Measurements from ENCODE around the gene PPP1R7. TPM values are rescaled to one million over a fixed set of nuclear protein-coding genes. Genes with fewer than 3 reads are reported as not detected.

Gene PPP1R7
- total and polyA plus RNA-seq, 8 donors, result 61.6 to 80.0 (median 71.3) TPM

DNA sequence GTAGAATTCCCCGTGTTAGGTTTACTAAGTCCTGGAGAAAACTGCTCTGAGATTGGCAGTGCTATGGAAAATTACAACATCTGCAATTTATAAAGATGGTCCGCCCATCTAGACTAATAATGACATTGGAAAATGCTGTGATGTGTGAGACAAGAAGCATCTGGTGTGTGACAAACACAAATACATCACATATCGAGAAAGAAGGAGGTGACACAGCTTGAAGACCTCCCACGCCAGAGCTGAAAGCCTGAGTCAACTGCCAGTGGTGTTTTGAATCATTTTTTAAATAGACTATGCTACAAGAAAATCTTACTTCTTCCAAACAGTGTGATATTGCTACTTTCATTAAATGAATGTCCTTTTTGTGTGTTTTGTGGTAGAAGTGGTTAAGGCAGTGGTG is 29.6 kb downstream of the PPP1R7 start:
- peak in 2 of 4 donors; percentile 42 to 48 for DNase-seq
- no peaks in the 10 kb centered on the region for H3K9me3 ChIP-seq
- H3K4me1 ChIP-seq, result no peaks in the 10 kb centered on the region
- peak; percentile 61 for ATAC-seq
- TF ChIP-seq, protein P1, sequence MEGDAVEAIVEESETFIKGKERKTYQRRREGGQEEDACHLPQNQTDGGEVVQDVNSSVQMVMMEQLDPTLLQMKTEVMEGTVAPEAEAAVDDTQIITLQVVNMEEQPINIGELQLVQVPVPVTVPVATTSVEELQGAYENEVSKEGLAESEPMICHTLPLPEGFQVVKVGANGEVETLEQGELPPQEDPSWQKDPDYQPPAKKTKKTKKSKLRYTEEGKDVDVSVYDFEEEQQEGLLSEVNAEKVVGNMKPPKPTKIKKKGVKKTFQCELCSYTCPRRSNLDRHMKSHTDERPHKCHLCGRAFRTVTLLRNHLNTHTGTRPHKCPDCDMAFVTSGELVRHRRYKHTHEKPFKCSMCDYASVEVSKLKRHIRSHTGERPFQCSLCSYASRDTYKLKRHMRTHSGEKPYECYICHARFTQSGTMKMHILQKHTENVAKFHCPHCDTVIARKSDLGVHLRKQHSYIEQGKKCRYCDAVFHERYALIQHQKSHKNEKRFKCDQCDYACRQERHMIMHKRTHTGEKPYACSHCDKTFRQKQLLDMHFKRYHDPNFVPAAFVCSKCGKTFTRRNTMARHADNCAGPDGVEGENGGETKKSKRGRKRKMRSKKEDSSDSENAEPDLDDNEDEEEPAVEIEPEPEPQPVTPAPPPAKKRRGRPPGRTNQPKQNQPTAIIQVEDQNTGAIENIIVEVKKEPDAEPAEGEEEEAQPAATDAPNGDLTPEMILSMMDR (IDR thresholded peaks at IDR 0.05), result no peak
- no peaks in the 10 kb centered on the region for H3K27me3 ChIP-seq
- H3K36me3 ChIP-seq, result peaks cover 0 to 87% of the 10 kb centered on the region in 2 donors
- H3K27ac ChIP-seq, result no peak overlapping the region
- no peak overlapping the region for H3K4me3 ChIP-seq
- intact Hi-C loops (cut with DNase I), result no loop called here

DNA sequence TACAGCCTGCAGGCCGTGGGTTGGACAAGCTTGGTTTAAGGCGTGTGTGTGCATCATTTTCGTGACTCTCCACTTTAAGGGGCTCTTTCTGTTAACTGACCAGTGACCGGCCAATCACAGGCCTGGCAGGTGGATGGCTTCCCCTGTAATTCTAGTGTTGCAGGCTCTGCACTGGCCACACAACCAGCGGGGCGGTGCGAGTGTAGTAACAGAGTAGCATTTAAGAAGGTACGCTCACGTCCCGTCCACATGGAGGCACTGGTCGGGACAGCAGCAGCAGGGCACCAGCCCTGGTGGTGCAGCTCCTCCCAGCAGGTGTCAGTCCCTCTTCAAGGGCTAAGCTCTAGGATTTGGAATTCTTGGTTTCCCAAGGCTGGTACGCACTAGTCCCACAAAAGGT is 30.2 kb downstream of the PPP1R7 start:
- no peak for ATAC-seq
- Histone ChIP-seq H3K4me1 (no peaks in the 10 kb centered on the region), H3K27ac (no peak overlapping the region), H3K27me3 (no peaks in the 10 kb centered on the region), H3K36me3 (peaks cover 0 to 81% of the 10 kb centered on the region in 2 donors), H3K4me3 (no peak overlapping the region), H3K9me3 (no peaks in the 10 kb centered on the region)
- no peak for DNase-seq
- intact Hi-C loops (cut with DNase I), result no loop called here
- TF ChIP-seq, protein P1 (IDR thresholded peaks at IDR 0.05), result no peak

DNA sequence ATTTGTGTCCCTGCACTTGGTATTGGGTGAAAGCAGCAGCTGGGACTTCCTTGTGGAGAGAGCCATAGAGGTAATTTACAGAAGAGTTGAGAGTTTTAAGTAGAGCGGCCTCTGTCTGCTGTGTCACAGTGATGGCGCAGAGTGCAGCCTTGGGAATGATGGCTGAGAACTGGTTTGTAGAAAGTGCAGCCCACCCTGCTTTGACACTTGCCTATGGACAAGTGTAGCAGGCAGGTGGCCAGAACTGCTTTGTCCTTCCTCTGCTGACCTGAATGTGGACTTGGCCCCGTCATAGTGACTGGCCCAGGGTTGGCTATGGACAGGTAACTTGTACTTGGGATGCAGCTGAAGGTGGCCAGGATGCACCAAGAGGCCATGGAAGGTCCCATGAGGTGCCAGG is 31.9 kb downstream of the PPP1R7 start:
- TF ChIP-seq, protein P1 (IDR thresholded peaks at IDR 0.05), result no peak
- peak in 1 of 4 donors; percentile 24 for DNase-seq
- Histone ChIP-seq H3K27ac (no peak overlapping the region), H3K27me3 (no peaks in the 10 kb centered on the region), H3K36me3 (peaks cover 0 to 65% of the 10 kb centered on the region in 2 donors), H3K9me3 (no peaks in the 10 kb centered on the region), H3K4me1 (no peaks in the 10 kb centered on the region), H3K4me3 (no peak overlapping the region)
- intact Hi-C loops (cut with DNase I), result no loop called here
- ATAC-seq, result no peak

DNA sequence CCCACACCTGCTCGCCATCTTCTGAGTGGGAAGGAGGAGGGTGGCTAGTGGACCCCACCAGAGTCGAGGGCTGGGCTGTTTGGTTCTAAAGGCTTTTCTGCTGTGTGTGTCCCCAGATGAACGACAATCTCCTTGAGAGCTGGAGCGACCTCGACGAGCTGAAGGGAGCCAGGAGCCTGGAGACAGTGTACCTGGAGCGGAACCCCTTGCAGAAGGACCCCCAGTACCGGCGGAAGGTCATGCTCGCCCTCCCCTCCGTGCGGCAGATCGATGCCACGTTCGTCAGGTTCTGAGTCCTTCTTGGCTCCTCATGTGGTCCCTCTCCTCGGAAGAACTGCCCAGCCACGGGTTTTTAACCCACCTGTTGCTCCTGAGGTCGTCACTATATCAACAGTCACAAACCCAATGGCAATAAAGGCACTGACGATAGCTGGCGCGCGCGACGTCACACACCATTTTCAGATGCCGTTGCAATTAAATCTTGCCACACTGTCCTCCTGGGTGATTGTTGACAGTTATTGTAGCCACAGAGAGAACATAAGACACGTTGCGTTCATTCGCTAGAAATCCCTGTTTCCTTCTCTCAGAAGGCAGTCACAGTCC is 32.4 kb downstream of the PPP1R7 start:
- Histone ChIP-seq H3K4me3 (no peak overlapping the region), H3K27me3 (no peaks in the 10 kb centered on the region), H3K4me1 (no peaks in the 10 kb centered on the region), H3K27ac (no peak overlapping the region), H3K9me3 (no peaks in the 10 kb centered on the region), H3K36me3 (peaks cover 0 to 60% of the 10 kb centered on the region in 2 donors)
- peak in 1 of 4 donors; percentile 53 for DNase-seq
- TF ChIP-seq, protein P1 (IDR thresholded peaks at IDR 0.05), result no peak
- intact Hi-C loops (cut with DNase I), result no loop called here
- ATAC-seq, result no peak

DNA sequence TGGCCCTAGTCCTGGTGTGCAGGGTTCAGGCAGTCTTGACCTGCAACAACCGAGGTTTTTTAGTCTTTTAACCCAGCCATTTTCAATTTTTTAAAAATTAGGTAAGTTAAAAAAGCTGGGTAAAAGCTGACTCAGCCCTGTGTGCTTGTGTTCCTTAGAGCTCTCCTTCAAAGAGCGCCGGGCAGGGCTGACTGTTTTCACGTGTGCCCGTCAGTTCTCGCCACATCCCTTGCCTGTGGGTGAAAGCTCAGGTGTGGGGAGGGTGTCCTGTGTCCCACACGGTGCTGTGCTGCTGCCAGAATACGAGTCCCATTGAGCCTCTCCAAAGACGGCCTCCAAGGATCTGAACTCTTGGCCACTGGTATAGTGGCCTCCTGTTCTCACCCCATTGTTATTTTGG is 33.0 kb downstream of the PPP1R7 start:
- no peak overlapping the region for H3K27ac ChIP-seq
- DNase-seq, result no peak
- H3K27me3 ChIP-seq, result no peaks in the 10 kb centered on the region
- TF ChIP-seq, protein P1 (IDR thresholded peaks at IDR 0.05), result no peak
- H3K9me3 ChIP-seq, result no peaks in the 10 kb centered on the region
- no peak for ATAC-seq
- no peak overlapping the region for H3K4me3 ChIP-seq
- intact Hi-C loops (cut with DNase I), result no loop called here
- peaks cover 0 to 54% of the 10 kb centered on the region in 2 donors for H3K36me3 ChIP-seq
- H3K4me1 ChIP-seq, result no peaks in the 10 kb centered on the region

All from left lung (tissue), 10 donors.